HEK293 (cell line): Measurements from ENCODE around the gene GAS7.

ENCODE experiments used
- GLI4 ChIP-seq: fragments of 450-650 bp; formaldehyde crosslinking; IDR thresholded peaks from 2 replicates; pipeline ENCODE4 v1.5.1; 2016; ENCODE audit warnings: missing biosample characterization, missing genetic modification characterization
- MYNN ChIP-seq: fragments of 450-650 bp; formaldehyde crosslinking; IDR thresholded peaks from 2 replicates; pipeline ENCODE4 v1.5.1; 2016; ENCODE audit warnings: missing biosample characterization, missing genetic modification characterization, borderline replicate concordance
- SP2 ChIP-seq: fragments of 450-650 bp; formaldehyde crosslinking; IDR thresholded peaks from 2 replicates; pipeline ENCODE4 v1.5.1; 2016; ENCODE audit warnings: missing biosample characterization, missing genetic modification characterization
- ZNF133 ChIP-seq: fragments of 450-650 bp; formaldehyde crosslinking; IDR thresholded peaks from 2 replicates; pipeline ENCODE4 v1.5.1; 2016; ENCODE audit warnings: missing biosample characterization, missing genetic modification characterization
- ZNF302 ChIP-seq: fragments of 450-650 bp; formaldehyde crosslinking; IDR thresholded peaks from 2 replicates; pipeline ENCODE4 v1.5.1; 2016; ENCODE audit warnings: missing biosample characterization, missing genetic modification characterization, low read depth
- ZNF324 ChIP-seq: fragments of 450-650 bp; formaldehyde crosslinking; IDR thresholded peaks from 2 replicates; pipeline ENCODE4 v1.5.1; 2016; ENCODE audit warnings: missing biosample characterization, missing genetic modification characterization
- ZNF394 ChIP-seq: fragments of 450-650 bp; formaldehyde crosslinking; IDR thresholded peaks from 2 replicates; pipeline ENCODE4 v1.5.1; 2016; ENCODE audit warnings: missing biosample characterization, missing genetic modification characterization, mild to moderate bottlenecking, moderate library complexity, borderline replicate concordance
- ZNF830 ChIP-seq: fragments of 450-650 bp; IDR thresholded peaks from 2 replicates; pipeline ENCODE4 v1.5.0; 2018; ENCODE audit warnings: missing biosample characterization, missing genetic modification characterization, low read depth, mild to moderate bottlenecking, moderate library complexity
- TF ChIP-seq, protein P1 (sequence below): fragments of 450-650 bp; formaldehyde crosslinking; IDR thresholded peaks from 2 replicates; pipeline ENCODE4 v1.5.1; 2016; ENCODE audit warnings: missing biosample characterization, missing genetic modification characterization, borderline replicate concordance
- TF ChIP-seq, protein P2 (sequence below): fragments of 450-650 bp; formaldehyde crosslinking; IDR thresholded peaks from 2 replicates; pipeline ENCODE4 v1.5.1; 2016; ENCODE audit warnings: missing biosample characterization, missing genetic modification characterization
- TF ChIP-seq, protein P3 (sequence below): fragments of 450-650 bp; formaldehyde crosslinking; IDR thresholded peaks from 2 replicates; pipeline ENCODE4 v1.5.1; 2016; ENCODE audit warnings: missing biosample characterization, missing genetic modification characterization

DNA sequence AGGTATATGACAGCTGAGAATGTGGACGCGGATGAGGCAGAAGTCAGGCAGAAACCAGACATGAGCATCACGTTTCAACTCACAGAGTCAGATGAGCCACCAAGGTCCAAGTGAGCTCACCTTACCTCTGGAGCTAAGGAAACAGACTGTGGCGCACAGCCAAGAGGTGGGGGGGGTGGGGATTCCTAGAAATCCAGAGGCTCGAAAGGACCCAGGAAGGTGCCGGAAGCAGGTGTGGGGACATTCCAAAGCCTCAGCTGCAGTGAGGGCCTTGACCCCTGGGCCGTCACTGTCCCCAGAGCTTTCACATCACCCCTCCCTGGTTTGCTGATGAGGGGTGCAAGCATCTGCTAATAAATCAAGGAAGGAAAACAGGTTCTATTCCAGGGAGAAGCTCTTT is 264.1 kb downstream of the GAS7 start:
- TF ChIP-seq ZNF302 (tag by site-specific recombination) (no peak), ZNF830 (tag by site-specific recombination) (no peak), GLI4 (no peak), SP2 (tag by site-specific recombination) (no peak), ZNF133 (tag by site-specific recombination) (no peak), ZNF394 (tag by site-specific recombination) (no peak), MYNN (tag by site-specific recombination) (no peak), ZNF324 (no peak)
- TF ChIP-seq, protein P1, sequence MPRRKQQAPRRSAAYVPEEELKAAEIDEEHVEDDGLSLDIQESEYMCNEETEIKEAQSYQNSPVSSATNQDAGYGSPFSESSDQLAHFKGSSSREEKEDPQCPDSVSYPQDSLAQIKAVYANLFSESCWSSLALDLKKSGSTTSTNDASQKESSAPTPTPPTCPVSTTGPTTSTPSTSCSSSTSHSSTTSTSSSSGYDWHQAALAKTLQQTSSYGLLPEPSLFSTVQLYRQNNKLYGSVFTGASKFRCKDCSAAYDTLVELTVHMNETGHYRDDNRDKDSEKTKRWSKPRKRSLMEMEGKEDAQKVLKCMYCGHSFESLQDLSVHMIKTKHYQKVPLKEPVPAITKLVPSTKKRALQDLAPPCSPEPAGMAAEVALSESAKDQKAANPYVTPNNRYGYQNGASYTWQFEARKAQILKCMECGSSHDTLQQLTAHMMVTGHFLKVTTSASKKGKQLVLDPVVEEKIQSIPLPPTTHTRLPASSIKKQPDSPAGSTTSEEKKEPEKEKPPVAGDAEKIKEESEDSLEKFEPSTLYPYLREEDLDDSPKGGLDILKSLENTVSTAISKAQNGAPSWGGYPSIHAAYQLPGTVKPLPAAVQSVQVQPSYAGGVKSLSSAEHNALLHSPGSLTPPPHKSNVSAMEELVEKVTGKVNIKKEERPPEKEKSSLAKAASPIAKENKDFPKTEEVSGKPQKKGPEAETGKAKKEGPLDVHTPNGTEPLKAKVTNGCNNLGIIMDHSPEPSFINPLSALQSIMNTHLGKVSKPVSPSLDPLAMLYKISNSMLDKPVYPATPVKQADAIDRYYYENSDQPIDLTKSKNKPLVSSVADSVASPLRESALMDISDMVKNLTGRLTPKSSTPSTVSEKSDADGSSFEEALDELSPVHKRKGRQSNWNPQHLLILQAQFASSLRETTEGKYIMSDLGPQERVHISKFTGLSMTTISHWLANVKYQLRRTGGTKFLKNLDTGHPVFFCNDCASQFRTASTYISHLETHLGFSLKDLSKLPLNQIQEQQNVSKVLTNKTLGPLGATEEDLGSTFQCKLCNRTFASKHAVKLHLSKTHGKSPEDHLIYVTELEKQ (tag by site-specific recombination), result no peak
- TF ChIP-seq, protein P2, sequence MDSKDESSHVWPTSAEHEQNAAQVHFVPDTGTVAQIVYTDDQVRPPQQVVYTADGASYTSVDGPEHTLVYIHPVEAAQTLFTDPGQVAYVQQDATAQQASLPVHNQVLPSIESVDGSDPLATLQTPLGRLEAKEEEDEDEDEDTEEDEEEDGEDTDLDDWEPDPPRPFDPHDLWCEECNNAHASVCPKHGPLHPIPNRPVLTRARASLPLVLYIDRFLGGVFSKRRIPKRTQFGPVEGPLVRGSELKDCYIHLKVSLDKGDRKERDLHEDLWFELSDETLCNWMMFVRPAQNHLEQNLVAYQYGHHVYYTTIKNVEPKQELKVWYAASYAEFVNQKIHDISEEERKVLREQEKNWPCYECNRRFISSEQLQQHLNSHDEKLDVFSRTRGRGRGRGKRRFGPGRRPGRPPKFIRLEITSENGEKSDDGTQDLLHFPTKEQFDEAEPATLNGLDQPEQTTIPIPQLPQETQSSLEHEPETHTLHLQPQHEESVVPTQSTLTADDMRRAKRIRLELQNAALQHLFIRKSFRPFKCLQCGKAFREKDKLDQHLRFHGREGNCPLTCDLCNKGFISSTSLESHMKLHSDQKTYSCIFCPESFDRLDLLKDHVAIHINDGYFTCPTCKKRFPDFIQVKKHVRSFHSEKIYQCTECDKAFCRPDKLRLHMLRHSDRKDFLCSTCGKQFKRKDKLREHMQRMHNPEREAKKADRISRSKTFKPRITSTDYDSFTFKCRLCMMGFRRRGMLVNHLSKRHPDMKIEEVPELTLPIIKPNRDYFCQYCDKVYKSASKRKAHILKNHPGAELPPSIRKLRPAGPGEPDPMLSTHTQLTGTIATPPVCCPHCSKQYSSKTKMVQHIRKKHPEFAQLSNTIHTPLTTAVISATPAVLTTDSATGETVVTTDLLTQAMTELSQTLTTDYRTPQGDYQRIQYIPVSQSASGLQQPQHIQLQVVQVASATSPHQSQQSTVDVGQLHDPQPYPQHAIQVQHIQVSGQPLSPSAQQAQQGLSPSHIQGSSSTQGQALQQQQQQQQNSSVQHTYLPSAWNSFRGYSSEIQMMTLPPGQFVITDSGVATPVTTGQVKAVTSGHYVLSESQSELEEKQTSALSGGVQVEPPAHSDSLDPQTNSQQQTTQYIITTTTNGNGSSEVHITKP (tag by site-specific recombination), result no peak
- TF ChIP-seq, protein P3, sequence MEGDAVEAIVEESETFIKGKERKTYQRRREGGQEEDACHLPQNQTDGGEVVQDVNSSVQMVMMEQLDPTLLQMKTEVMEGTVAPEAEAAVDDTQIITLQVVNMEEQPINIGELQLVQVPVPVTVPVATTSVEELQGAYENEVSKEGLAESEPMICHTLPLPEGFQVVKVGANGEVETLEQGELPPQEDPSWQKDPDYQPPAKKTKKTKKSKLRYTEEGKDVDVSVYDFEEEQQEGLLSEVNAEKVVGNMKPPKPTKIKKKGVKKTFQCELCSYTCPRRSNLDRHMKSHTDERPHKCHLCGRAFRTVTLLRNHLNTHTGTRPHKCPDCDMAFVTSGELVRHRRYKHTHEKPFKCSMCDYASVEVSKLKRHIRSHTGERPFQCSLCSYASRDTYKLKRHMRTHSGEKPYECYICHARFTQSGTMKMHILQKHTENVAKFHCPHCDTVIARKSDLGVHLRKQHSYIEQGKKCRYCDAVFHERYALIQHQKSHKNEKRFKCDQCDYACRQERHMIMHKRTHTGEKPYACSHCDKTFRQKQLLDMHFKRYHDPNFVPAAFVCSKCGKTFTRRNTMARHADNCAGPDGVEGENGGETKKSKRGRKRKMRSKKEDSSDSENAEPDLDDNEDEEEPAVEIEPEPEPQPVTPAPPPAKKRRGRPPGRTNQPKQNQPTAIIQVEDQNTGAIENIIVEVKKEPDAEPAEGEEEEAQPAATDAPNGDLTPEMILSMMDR, result no peak
